ENCODE data around the gene TXNL4A. TPM values are rescaled to one million over a fixed set of nuclear protein-coding genes. Genes with fewer than 3 reads are reported as not detected.
A peak's percentile ranks its signal among the peaks of the same experiment; 100 is the strongest.

Gene TXNL4A
- total RNA-seq, 2 donors from 2014 or later: 101 to 138 TPM

DNA sequence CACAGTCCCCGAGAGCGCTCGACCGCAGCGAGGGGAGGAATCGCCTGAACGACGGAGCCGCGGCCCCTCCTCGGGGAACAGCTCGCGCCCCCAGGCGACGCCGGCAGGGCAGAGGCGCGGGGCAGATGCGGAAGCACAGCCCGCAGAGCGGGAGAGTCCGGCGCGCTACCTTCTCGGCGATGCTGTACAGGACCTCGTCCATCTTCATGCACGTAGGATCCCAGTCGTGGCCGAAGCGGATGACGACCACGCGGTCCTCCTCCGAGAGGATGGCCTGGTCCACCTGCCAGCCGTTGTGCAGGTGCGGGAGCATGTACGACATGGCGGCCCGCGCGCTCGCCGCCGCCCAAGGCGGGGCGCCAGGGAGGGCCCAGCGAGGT lies 302 bp downstream of the TXNL4A start:
- no peaks in the 10 kb centered on the region for H3K27me3 ChIP-seq
- peaks cover 14% of the 10 kb centered on the region for H3K4me1 ChIP-seq
- no peaks in the 10 kb centered on the region for H3K9me3 ChIP-seq
- intact Hi-C loops (cut with DNase I): loop anchor here (10.0 kb wide), 1 partner anchor 53 kb away; no protein-coding TSS in a partner anchor
- TF ChIP-seq, protein P1, sequence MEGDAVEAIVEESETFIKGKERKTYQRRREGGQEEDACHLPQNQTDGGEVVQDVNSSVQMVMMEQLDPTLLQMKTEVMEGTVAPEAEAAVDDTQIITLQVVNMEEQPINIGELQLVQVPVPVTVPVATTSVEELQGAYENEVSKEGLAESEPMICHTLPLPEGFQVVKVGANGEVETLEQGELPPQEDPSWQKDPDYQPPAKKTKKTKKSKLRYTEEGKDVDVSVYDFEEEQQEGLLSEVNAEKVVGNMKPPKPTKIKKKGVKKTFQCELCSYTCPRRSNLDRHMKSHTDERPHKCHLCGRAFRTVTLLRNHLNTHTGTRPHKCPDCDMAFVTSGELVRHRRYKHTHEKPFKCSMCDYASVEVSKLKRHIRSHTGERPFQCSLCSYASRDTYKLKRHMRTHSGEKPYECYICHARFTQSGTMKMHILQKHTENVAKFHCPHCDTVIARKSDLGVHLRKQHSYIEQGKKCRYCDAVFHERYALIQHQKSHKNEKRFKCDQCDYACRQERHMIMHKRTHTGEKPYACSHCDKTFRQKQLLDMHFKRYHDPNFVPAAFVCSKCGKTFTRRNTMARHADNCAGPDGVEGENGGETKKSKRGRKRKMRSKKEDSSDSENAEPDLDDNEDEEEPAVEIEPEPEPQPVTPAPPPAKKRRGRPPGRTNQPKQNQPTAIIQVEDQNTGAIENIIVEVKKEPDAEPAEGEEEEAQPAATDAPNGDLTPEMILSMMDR (IDR thresholded peaks at IDR 0.05): no peak
- H3K27ac ChIP-seq: peak overlapping the region; percentile 85
- peak; percentile 67 for DNase-seq
- peak overlapping the region; percentile 92 to 94 for H3K9ac ChIP-seq (ENCODE audit: low read depth in 2 of 2, low read length in 2 of 2)
- no peaks in the 10 kb centered on the region for H3K36me3 ChIP-seq
- H3K4me3 ChIP-seq: peak overlapping the region; percentile 89

DNA sequence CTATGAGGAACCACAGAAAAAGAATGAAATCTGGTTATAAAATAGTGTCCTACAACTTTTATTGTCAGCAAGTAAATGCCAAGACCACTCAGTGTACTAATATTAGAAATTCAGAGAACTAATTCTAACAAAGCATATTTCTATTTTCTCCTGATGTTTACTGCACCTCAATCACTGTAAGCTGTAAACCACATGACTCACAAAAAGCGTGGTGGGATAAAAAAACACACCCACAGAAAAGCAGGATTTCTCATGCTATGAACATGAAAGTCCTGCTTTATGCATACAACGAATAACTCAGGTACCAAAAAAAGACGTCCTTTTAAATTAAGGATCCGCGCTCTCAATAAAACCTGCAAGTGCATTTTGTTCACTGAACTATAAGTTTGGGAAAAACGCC lies 797 bp downstream of the TXNL4A start:
- DNase-seq: no peak
- TF ChIP-seq, protein P1 (IDR thresholded peaks at IDR 0.05): no peak
- Histone ChIP-seq H3K36me3 (no peaks in the 10 kb centered on the region), H3K9ac (ENCODE audit: low read depth in 2 of 2, low read length in 2 of 2) (peak overlapping the region; percentile 92 to 94), H3K9me3 (no peaks in the 10 kb centered on the region), H3K27me3 (no peaks in the 10 kb centered on the region), H3K4me1 (peaks cover 14% of the 10 kb centered on the region), H3K4me3 (peak overlapping the region; percentile 89), H3K27ac (peak overlapping the region; percentile 85)
- intact Hi-C loops (cut with DNase I): loop anchor here (10.0 kb wide), 1 partner anchor 53 kb away; no protein-coding TSS in a partner anchor

DNA sequence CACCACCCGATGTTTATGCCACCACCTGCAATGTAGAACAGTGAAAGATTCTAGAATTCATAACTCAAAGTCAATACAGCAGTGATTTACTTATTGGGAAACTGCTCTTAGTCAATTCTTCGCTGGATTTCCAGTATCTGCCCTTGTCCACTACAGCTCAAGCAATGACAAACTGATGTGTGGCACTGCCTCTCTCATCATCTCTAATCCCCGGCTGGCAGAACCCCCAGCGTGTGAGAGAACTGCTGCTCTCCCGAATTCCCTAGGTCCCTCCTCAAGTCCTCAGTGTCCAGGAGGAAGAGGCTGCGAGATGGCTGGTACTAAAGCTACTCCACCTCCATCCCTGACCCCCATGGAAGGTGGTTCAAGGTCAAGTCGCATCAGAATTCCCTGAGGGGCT lies 1.6 kb downstream of the TXNL4A start:
- peak overlapping the region; percentile 89 for H3K4me3 ChIP-seq
- H3K9me3 ChIP-seq: no peaks in the 10 kb centered on the region
- peaks cover 14% of the 10 kb centered on the region for H3K4me1 ChIP-seq
- intact Hi-C loops (cut with DNase I): loop anchor here (10.0 kb wide), 1 partner anchor 52 kb away; no protein-coding TSS in a partner anchor
- H3K9ac ChIP-seq (ENCODE audit: low read depth in 2 of 2, low read length in 2 of 2): peak overlapping the region in 1 of 2 donors; percentile 94
- DNase-seq: no peak
- no peak overlapping the region for H3K27ac ChIP-seq
- H3K36me3 ChIP-seq: no peaks in the 10 kb centered on the region
- TF ChIP-seq, protein P1 (IDR thresholded peaks at IDR 0.05): no peak
- no peaks in the 10 kb centered on the region for H3K27me3 ChIP-seq

DNA sequence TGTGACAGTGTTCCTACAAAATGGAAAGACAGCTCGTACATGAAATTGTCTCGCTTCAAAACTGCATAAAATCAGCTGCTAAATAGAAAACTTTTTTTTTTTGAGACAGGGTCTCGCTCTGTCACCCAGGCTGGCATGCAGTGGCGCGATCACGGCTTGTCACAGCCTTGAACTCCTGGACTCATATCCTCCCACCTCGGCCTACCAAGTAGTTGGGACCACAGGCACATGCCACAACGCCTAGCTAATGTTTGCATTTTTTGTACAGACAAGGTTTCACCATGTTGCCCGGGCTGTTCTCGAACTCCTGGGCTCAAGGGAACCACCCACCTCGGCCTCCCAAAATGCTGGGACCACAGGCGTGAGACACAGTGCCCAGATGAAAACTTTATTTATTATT lies 3.2 kb downstream of the TXNL4A start:
- Histone ChIP-seq H3K4me1 (peaks cover 14% of the 10 kb centered on the region), H3K27me3 (no peaks in the 10 kb centered on the region), H3K4me3 (no peak overlapping the region), H3K27ac (no peak overlapping the region), H3K36me3 (no peaks in the 10 kb centered on the region), H3K9ac (ENCODE audit: low read depth in 2 of 2, low read length in 2 of 2) (no peak overlapping the region), H3K9me3 (no peaks in the 10 kb centered on the region)
- TF ChIP-seq, protein P1 (IDR thresholded peaks at IDR 0.05): no peak
- no peak for DNase-seq
- intact Hi-C loops (cut with DNase I): loop anchor here (10.0 kb wide), 1 partner anchor 50 kb away; no protein-coding TSS in a partner anchor

DNA sequence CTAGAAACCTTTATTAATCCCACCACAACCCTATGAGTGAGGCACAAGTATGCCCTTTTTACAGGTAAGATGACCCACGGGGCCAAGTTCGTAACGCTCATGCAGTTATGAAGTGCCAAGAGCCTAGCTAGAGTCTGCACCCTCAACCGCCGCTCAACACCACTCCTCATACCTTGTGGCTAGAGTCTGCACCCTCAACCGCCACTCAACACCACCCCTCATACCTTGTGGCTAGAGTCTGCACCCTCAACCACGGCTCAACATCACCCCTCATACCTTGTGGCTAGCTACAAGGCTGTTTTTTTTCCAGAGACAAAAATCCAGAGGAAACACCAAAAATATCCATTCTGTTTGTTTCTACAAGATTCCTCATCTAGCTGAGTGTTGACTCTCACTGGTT lies 4.6 kb downstream of the TXNL4A start:
- intact Hi-C loops (cut with DNase I): loop anchor here (5.0 to 10.0 kb wide), 2 partner anchors 49 kb away; partner anchors contain the start of gene RBFA
- H3K27ac ChIP-seq: no peak overlapping the region
- H3K9me3 ChIP-seq: no peaks in the 10 kb centered on the region
- DNase-seq: no peak
- H3K27me3 ChIP-seq: no peaks in the 10 kb centered on the region
- TF ChIP-seq, protein P1 (IDR thresholded peaks at IDR 0.05): no peak
- no peaks in the 10 kb centered on the region for H3K36me3 ChIP-seq
- H3K9ac ChIP-seq (ENCODE audit: low read depth in 2 of 2, low read length in 2 of 2): no peak overlapping the region
- H3K4me3 ChIP-seq: no peak overlapping the region
- peaks cover 11% of the 10 kb centered on the region for H3K4me1 ChIP-seq

Data from colonic mucosa (tissue), 4 donors.